Activated naive CD8-positive, alpha-beta T cell treated with anti-CD3 and anti-CD28 coated beads for 36 hours (primary cell): ENCODE results near the gene STX5. TPM values are rescaled to one million over a fixed set of nuclear protein-coding genes. Genes with fewer than 3 reads are reported as not detected.
"Not testable (repeated sequence)": the region's sequence is repeated elsewhere in the genome, so short reads cannot be mapped to it uniquely, and the experiment has no call there.

Source experiments
- DNase-seq: peaks from one replicate; pipeline ENCODE4 v3.0.0; 2021
- H3K27ac Mint-ChIP-seq: one replicate; pipeline ENCODE4 v1.8.0; 2022; ENCODE audit warnings: mild to moderate bottlenecking, moderate library complexity, mixed read lengths
- H3K27me3 Mint-ChIP-seq: one replicate; pipeline ENCODE4 v1.8.0; 2022; ENCODE audit warnings: mild to moderate bottlenecking, mixed read lengths
- H3K36me3 Mint-ChIP-seq: one replicate; pipeline ENCODE4 v1.8.0; 2021; ENCODE audit warnings: mild to moderate bottlenecking, mixed read lengths
- H3K4me1 Mint-ChIP-seq: one replicate; pipeline ENCODE4 v1.8.0; 2021; ENCODE audit warnings: mixed read lengths
- H3K4me3 Mint-ChIP-seq: one replicate; pipeline ENCODE4 v1.8.0; 2022; ENCODE audit warnings: mild to moderate bottlenecking, moderate library complexity, mixed read lengths
- H3K9me3 Mint-ChIP-seq: one replicate; pipeline ENCODE4 v1.8.0; 2022; ENCODE audit warnings: mixed read lengths
- total RNA-seq, 2 experiments: library from RNA; stranded (reverse); gene quantifications; one replicate each; pipeline ENCODE4 v1.2.3, GENCODE V29; 2021

Gene STX5
- total RNA-seq, 2 experiments from 2014 or later, result 19.5 to 20.4 TPM

- no peaks in the 10 kb centered on the region for H3K27me3 Mint-ChIP-seq
- H3K4me3 Mint-ChIP-seq, result peak overlapping the region; percentile 90
- H3K9me3 Mint-ChIP-seq, result no peaks in the 10 kb centered on the region
- peaks cover 37% of the 10 kb centered on the region for H3K36me3 Mint-ChIP-seq
- peak overlapping the region; percentile 68 for H3K27ac Mint-ChIP-seq
- peaks cover 42% of the 10 kb centered on the region for H3K4me1 Mint-ChIP-seq
- DNase-seq, result no peak
These were observed 42.9 kb downstream of the STX5 start for GRCh38 chr11:62788991-62789390.

- H3K27me3 Mint-ChIP-seq, result no peaks in the 10 kb centered on the region
- peak within 1 kb of the TSS; percentile 90 for H3K4me3 Mint-ChIP-seq
- H3K27ac Mint-ChIP-seq, result peak within 1 kb of the TSS; percentile 92
- peaks cover 35% of the 10 kb centered on the region for H3K36me3 Mint-ChIP-seq
- peaks cover 36% of the 10 kb centered on the region for H3K4me1 Mint-ChIP-seq
- DNase-seq, result peak; percentile 96
- no peaks in the 10 kb centered on the region for H3K9me3 Mint-ChIP-seq
These were observed 44.7 kb downstream of the STX5 start, which contains the start of gene TMEM179B for GRCh38 chr11:62787005-62787759. Gene TMEM179B, plus strand, starts transcription at chr11:62787402. Its CDS starts 30 bp downstream, at chr11:62787432.

GRCh38 chr11:62786318-62787004 is 45.4 kb downstream of the STX5 start:
- peak overlapping the region; percentile 81 for H3K4me3 Mint-ChIP-seq
- peaks cover 33% of the 10 kb centered on the region for H3K4me1 Mint-ChIP-seq
- peak; percentile 87 for DNase-seq
- no peaks in the 10 kb centered on the region for H3K27me3 Mint-ChIP-seq
- no peaks in the 10 kb centered on the region for H3K9me3 Mint-ChIP-seq
- H3K36me3 Mint-ChIP-seq, result peaks cover 30% of the 10 kb centered on the region
- peak overlapping the region; percentile 88 for H3K27ac Mint-ChIP-seq

- Mint-ChIP-seq H3K4me1 (peaks cover 9% of the 10 kb centered on the region), H3K27ac (no peak overlapping the region), H3K4me3 (no peak overlapping the region), H3K36me3 (peaks cover 20% of the 10 kb centered on the region), H3K27me3 (no peaks in the 10 kb centered on the region), H3K9me3 (no peaks in the 10 kb centered on the region)
- no peak for DNase-seq
These were observed 49.1 kb downstream of the STX5 start for GRCh38 chr11:62782753-62783152.

GRCh38 chr11:62778441-62778840 is 53.4 kb downstream of the STX5 start:
- Mint-ChIP-seq H3K4me1 (peaks cover 8% of the 10 kb centered on the region), H3K27me3 (no peaks in the 10 kb centered on the region), H3K27ac (no peak overlapping the region), H3K36me3 (peaks cover 19% of the 10 kb centered on the region), H3K4me3 (no peak overlapping the region), H3K9me3 (no peaks in the 10 kb centered on the region)
- DNase-seq, result no peak

- Mint-ChIP-seq H3K27ac (peak overlapping the region; percentile 62), H3K36me3 (peaks cover 20% of the 10 kb centered on the region), H3K9me3 (no peaks in the 10 kb centered on the region), H3K27me3 (no peaks in the 10 kb centered on the region), H3K4me1 (peaks cover 10% of the 10 kb centered on the region), H3K4me3 (no peak overlapping the region)
- no peak for DNase-seq
These were observed 54.5 kb downstream of the STX5 start for GRCh38 chr11:62777389-62777788.

GRCh38 chr11:62775646-62776045 is 56.2 kb downstream of the STX5 start:
- H3K27ac Mint-ChIP-seq, result no peak overlapping the region
- no peaks in the 10 kb centered on the region for H3K9me3 Mint-ChIP-seq
- DNase-seq, result no peak
- H3K36me3 Mint-ChIP-seq, result peaks cover 20% of the 10 kb centered on the region
- H3K4me1 Mint-ChIP-seq, result peaks cover 19% of the 10 kb centered on the region
- no peaks in the 10 kb centered on the region for H3K27me3 Mint-ChIP-seq
- H3K4me3 Mint-ChIP-seq, result no peak overlapping the region

GRCh38 chr11:62774407-62774806 is 57.4 kb downstream of the STX5 start:
- Mint-ChIP-seq H3K4me1 (peaks cover 26% of the 10 kb centered on the region), H3K27ac (no peak overlapping the region)

GRCh38 chr11:62771144-62772021 is 60.5 kb downstream of the STX5 start, which contains the start of gene TAF6L:
Gene TAF6L, plus strand, starts transcription at chr11:62771396. Its CDS starts 4,388 bp downstream, at chr11:62775784.
- H3K36me3 Mint-ChIP-seq, result peaks cover 11% of the 10 kb centered on the region
- peak within 1 kb of the TSS; percentile 90 for H3K4me3 Mint-ChIP-seq
- H3K9me3 Mint-ChIP-seq, result no peaks in the 10 kb centered on the region
- peak; percentile 94 for DNase-seq
- no peaks in the 10 kb centered on the region for H3K27me3 Mint-ChIP-seq
- H3K27ac Mint-ChIP-seq, result peak within 1 kb of the TSS; percentile 94
- peaks cover 23% of the 10 kb centered on the region for H3K4me1 Mint-ChIP-seq

More at GRCh38 chr11:62774407-62774806, 57.4 kb downstream of the STX5 start:
- no peak for DNase-seq
- no peak overlapping the region for H3K4me3 Mint-ChIP-seq
- no peaks in the 10 kb centered on the region for H3K27me3 Mint-ChIP-seq
- peaks cover 17% of the 10 kb centered on the region for H3K36me3 Mint-ChIP-seq
- H3K9me3 Mint-ChIP-seq, result no peaks in the 10 kb centered on the region

- H3K4me1 Mint-ChIP-seq, result peaks cover 26% of the 10 kb centered on the region
- H3K36me3 Mint-ChIP-seq, result peaks cover 9% of the 10 kb centered on the region
- peak overlapping the region; percentile 90 for H3K4me3 Mint-ChIP-seq
- peak overlapping the region; percentile 94 for H3K27ac Mint-ChIP-seq
- no peaks in the 10 kb centered on the region for H3K9me3 Mint-ChIP-seq
- DNase-seq, result no peak
- H3K27me3 Mint-ChIP-seq, result no peaks in the 10 kb centered on the region
These were observed 61.1 kb downstream of the STX5 start for GRCh38 chr11:62770778-62771143.

GRCh38 chr11:62760867-62761227 is 71.0 kb downstream of the STX5 start:
- not testable (repeated sequence) for H3K27me3 Mint-ChIP-seq, H3K36me3 Mint-ChIP-seq, DNase-seq, H3K9me3 Mint-ChIP-seq
- Mint-ChIP-seq H3K4me3 (peak overlapping the region; percentile 87), H3K27ac (peak overlapping the region; percentile 85), H3K4me1 (peaks cover 17% of the 10 kb centered on the region)

GRCh38 chr11:62757846-62758788 is 73.7 kb downstream of the STX5 start:
- Mint-ChIP-seq H3K9me3 (no peaks in the 10 kb centered on the region), H3K27me3 (no peaks in the 10 kb centered on the region), H3K36me3 (peaks cover 4% of the 10 kb centered on the region), H3K4me1 (peaks cover 17% of the 10 kb centered on the region), H3K27ac (no peak overlapping the region), H3K4me3 (no peak overlapping the region)
- no peak for DNase-seq
